Stimulated activated CD4-positive, alpha-beta T cell treated with anti-CD3 and anti-CD28 coated beads, Interleukin-15, amount 100 ng/mL, for 1 hour (primary cell): ENCODE results near the gene CELA3B.
"Not testable (repeated sequence)": the region's sequence is repeated elsewhere in the genome, so short reads cannot be mapped to it uniquely, and the experiment has no call there.

ENCODE experiments used
- DNase-seq, 2 donors: peaks; one replicate each; pipeline ENCODE4 v3.0.0-alpha.2; 2020; ENCODE audit warnings: low read depth in 1 of 2, low spot score in 1 of 2

CELA3B gene

DNA sequence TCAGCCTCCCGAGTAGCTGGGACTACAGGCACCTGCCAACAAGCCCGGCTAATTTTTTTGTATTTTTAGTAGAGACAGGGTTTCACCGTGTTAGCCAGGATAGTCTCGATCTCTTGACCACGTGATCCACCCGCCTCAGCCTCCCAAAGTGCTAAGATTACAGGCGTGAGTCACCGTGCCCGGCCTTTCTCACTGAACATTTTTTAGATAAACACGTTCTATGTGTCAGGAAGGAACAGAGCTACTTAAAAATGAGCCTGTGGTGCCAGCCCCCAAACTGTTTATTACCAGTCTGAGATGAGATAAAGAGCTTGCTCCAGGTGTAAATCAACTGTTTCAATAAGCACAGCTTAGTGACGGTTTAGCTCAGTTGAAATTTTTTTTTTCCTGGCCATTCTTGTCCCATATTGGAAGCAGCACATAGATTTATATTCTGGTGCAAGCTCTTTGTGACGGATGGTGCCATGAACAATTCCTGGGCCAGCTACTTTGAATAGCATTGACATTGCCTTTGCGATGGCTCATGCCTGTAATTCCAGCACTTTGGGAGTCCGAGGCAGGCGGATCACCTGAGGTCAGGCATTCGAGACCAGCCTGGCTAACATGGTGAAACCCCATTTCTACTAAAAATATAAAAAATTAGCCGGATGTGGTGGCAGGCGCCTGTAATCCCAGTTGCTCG lies 33.7 kb upstream of the CELA3B start:
- DNase-seq, result not testable (repeated sequence)

DNA sequence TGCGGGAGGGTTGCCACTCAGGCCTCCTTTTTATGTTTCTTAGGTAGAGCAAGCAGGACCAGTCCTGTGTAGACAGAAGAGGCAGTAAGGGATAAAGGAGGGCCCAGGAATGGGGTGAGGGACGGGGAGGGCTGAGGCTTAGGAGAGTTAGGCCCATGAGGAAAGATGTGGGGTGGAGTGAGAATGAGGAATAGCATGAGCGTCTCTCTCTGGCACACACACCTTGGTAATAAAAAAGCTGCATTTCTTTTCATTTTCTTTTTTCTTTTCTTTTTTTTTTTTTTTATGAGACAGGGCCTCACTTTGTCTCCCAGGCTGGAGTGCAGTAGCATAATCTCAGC lies 32.1 kb upstream of the CELA3B start:
- DNase-seq, result no peak

DNA sequence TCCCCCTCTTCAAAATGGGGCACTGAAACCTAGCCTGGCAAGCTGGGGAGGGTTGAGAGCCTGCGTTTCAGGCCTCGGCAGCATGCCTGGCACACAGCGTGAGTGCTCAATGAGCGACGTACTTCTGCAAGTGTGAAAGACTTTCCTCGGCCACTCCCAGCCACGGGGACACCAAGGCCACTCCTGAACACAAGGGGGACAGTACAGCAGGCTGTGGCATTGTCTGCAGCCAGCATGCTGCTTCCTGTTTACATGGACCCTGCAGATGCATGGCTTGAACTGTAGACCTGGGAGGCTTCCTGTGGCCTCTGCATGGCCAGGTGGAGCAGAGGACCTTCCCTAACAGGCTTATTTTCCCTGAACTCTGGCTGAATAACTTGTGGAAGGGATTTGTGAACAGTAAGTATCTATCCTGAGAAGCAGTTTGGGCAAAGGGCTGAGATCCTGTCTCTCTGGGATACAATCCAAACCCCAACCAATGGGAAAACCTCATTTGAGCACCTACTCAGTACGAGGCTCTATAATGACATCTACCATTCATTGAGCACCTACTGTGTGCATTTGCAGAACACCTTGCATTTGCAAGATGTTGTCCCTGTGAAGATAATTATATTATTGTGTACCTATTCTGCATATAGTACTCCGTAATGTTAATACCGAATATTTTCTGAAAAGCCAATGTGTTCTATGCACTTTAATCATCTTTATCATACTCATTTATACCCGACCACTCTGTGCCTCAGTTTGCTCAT lies 29.8 kb upstream of the CELA3B start:
- DNase-seq, result no peak

DNA sequence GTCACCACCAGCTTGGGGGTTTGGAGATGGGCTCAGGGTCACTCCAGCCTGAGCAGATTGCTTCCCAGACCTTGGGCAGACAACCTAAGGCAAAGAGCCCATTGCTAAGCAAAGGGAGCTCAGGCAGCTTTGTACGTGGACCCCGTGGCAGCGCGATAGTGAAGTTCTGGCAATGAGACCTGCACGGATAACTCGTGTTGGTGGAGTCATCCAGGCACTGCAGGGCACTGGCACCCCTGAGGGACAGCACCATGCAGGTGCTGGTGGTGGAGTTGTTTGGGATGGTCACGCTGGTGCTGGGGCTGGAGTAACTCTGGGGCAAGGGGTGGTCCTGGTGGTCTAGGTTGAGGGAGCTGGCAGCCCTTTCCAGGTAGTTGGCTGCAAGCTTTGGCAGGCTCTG lies 26.1 kb upstream of the CELA3B start:
- DNase-seq, result no peak

DNA sequence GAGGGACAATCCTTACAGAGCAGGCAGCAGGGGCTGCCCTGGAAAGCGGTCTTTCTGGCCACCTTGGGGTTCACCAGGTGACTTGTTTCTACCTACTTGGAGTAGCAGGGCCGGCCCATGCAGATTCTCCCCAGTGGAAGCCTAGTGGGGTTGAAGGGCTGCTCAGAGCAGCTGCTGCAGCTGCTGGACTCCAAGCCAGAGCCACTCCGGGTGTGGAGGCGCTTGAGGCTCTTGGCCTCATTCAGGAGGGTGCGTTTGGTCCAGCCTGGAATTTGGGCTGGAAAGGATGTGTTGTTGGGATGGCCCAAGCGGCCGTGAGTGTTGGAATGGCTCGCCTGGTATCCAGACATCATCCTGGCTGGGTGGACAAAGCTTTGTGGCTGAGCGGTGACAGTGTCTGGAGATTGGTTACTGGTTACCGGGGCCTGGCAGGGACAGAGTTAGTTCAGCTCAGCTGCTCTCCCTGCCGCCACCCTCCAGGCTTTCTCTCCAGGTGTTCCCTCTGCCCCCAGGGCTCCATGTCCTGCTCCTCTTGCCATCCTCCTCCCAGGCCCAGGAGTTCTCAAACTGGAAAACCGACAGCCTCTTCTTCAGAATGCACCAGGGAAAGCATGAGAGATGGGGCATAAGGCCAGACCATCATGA lies 25.5 kb upstream of the CELA3B start:
- DNase-seq, result no peak

DNA sequence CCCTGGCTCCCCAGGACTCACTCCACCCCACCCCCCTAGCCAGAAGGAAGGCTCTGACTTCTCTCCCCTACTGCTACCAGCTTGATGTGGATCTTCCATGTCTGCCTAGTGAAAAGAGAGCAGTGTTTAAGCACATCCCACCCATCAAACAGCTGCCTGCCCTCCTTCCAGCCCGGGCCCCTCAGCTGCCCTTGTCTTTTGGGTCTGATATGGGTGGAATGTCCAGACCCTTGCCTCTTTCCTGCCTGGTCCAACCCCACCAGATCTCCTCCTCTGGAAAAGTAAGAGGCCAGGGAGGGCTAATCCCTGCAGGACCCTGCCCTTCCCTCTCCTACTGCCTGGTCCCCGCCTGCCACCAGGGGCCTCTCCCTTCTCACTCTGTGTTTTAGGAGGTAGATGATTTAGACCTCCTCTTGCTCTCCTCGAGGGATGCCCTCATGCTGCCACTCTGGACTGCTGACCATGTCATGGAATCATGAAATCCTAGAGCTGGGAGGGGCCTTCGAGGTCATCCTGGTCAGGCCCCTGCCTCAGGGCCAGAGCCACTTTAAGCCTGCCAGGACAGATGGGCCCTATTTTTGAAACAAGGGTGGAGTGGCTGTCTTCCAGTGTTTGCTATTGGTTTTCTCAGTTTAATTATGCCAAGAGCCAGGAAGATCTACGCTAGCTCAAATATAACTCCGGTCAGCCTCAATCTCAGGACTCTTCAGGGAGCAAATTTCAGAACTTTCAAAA lies 23.9 kb upstream of the CELA3B start:
- DNase-seq, result no peak

DNA sequence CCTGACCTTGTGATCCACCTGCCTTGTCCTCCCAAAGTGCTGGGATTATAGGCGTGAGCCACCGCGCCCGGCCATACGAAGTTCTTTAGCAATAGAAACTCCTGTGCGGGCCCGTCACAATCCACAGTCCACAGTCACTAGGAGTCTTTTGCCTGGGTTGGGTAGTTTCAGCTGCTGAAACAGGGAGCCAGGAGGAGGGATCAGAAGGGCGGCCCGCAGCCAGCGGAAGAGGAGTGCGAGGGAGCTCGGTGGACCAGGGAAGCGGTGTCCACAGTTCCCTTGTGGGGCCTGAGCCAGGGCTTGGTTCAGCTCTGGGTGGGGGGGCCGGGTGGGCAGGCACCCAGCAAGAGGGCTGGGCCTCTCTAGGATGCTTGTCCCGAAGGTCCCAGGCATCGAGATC lies 21.8 kb upstream of the CELA3B start:
- no peak for DNase-seq

DNA sequence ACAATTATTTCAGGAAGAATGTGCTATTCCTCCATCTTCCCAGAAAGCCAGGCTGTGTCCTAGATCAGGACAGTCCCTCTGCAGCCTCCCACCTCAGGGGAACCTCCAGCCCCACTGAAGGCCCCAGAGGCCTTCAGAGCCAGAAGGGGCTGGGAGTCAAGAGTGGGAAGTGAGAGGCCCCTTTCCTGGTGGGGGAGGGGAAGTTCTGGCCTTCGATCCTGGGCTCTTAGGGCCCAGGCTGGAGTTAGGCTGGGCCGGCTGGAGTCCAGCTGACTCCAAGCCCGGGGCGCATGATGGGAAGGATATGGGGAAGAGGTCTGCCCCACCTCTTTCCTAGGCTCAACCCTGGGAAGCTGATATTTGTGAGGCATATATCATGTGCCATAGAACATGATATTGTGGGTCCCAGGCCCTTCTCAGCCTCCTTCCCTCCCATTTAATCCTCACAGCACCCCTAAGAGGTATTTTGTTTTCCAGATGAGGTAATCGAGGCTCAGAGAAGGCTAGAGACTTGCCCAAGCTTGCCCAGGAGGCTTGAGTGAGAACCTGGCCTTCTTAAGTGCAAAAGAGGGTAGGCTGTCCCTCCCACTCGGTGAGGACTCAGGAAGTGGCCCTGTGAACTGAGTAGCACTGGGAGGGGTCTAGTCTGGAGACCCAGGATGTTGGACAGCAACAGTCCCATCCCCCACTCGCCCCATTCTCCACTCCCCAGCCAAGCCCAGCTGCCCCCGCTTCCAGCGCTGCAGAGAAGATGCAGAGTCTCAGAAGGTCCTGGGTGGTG lies 21.1 kb upstream of the CELA3B start:
- no peak for DNase-seq

DNA sequence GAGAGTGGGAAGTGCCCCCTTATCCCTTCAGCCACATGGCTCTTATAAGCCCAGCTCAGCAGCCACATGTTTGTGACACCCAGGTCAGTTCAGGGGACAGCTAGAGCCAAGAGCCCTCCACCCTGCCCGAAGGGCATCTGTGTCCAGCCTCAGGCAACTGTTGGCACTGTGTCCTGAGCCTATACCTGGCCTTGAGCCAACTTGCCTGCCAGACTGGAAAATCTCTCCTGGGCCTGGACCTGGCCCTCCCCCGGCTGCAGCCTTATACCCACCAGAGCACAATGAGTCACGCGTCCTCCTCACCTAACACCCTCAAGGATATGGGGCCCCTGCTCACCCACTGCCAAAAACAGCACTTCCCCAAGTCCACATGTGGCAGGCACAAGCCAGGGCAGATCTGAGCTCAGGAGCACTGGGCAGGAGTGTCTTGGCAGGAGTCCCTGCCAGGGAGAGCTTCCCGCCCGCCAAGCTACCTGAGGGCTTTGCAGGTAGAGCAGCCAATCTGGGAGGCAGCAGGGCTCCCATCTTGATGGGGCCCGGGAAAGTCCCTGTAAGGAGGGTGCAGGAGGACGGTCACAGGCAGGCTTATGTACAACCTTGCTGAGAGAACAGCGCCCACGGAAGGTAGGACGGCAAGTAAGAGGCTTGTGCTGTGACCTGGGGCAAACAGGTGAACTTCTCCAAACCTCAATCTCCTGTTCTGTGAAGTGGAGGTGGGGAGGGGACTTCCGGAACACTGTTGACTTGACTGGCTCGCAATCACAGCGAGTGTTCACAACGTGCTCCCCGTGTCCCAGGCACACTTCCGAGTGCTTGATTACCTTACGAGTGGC lies 19.9 kb upstream of the CELA3B start:
- peak in 1 of 2 donors; percentile 27 for DNase-seq

DNA sequence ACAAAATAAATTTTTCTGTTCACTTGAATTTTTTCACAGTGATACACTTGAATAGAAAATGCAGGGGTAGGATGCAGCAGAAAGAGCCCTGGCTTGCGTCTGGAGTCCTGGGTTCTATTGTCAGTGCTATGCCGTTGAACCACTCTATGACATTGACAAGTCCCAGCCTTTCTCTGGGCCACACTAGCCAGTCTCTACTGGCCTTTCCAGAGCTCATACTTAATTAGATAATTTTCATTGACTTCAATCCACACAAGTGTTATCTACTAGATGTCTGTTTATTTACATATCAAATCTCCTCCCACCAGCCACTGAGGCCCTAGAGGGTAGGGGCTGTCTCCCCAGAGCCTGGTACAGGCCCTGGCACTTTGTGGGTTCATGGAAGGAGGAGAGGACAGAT lies 15.5 kb upstream of the CELA3B start:
- no peak for DNase-seq

DNA sequence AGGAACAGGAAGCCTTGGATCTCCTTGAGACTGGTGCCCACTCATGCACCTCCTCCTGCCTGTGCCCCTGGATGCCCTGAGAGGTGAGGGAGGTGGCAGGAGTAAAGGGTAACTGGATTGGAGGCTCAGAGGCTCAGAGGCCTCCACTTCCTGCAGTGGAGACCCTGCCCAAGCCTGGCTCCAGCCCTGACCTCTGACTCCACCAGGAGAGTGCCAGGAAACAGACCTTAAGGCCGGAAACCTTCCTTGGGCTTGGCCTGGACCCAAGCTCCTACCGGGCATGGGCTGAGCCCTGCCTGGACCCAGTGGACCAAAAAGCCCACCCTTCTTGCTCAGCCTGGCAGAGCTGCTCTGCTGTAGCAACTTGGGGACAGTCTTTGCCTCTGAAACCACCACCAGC lies 15.0 kb upstream of the CELA3B start:
- DNase-seq, result no peak

DNA sequence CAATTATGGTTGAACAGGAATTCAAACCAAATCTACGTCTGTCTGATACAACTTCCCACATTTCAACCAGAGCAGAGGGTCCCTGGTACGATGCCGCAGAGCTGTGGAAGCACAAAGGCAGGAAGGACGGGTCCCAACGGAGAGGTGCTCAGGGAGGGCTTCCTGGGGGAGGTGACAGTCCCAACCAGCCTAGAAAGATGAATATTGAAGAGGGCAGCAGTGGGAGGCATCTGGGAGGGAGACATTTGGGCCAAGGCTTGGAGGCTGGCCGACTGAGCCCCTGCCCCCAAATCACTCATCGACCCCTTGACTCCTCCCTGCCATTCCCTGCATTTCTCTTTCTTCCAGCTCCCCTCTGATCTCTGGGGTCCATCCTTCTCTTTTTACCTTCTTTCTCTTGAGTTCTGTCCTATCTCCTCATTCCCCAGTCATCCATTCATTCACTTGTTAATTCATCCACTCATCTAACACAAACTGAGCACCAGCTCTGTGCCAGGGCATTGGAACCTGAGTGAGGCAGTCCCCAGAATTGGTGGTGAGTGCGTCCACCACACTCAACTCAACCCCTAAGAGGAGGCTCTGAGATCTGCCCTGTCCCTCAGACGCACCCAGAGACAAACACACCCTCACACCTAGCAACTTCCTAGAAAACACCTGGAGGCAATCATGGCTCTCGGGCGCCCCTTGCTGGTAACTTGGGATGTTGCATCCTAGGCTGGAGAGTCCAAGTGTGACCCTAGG lies 13.2 kb upstream of the CELA3B start:
- peak; percentile 62 to 75 for DNase-seq

DNA sequence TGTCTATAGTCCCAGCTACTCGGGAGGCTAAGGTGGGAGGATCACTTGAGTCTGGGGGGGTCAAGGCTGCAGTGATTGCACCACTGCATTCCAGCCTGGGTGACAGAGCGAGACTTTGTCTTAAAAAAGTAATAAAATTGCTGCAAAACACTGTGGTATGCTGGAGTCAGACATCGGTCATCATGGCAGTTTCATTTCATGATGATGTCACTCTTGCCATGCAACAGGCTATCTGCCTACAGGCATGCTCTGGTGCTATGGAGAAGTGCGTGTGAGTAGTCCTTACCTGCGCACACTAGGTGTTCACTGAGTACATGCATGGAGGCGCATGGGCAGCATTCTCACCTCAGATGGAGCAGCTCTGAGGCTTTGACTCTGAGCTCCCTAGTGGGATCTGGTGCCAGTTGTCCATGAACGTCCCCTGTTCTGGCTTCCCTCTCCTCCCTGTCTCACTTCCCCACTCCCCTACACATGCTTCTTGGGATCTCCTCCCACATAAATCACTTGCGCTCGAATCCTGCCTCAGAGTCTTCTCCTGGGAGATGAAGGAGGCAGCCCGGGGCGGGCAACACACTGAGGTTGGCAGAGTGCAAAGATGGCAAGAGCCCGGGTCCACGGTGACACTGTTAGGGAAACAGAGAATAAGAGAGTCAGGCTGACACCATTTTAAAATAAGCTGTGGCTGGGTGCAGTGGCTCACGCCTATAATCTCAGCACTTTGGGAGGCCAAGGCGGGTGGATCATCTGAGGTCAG lies 10.4 kb upstream of the CELA3B start:
- no peak for DNase-seq

DNA sequence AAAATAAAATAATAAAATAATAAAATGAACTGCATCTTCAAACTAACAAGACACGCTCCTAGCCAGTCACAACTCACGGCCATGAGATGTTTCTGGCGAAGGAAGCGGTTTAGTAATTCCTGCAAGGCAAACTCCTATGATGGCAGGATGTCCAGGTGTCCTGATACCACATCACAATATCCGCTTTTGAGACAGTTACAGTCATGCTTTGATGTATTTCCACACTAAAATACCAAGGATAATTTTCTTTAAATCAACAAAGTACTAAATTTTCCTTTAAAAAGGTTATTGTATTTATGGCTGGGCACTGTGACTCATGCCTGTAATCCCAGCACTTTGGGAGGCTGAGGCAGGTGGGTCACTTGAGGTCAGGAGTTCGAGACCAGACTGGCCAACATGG lies 9.6 kb upstream of the CELA3B start:
- DNase-seq, result not testable (repeated sequence)

DNA sequence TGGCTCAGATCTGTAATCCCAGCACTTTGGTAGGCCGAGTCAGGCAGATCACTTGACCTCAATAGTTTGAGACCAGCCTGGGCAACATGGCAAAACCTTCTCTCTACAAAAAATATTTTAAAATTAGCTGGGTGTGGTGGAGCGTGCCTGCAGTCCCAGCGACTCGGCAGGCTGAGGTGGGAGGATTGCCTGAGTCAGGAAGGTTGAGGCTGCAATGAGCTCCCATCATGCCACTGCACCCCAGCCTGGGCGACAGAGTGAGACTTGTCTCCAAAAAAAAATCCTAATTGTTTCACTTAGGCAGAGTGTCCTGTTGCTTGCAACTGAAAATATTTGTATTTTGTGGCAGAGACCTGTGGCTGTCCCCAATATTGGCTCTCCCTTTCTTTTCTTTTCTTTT lies 7.8 kb upstream of the CELA3B start:
- not testable (repeated sequence) for DNase-seq

DNA sequence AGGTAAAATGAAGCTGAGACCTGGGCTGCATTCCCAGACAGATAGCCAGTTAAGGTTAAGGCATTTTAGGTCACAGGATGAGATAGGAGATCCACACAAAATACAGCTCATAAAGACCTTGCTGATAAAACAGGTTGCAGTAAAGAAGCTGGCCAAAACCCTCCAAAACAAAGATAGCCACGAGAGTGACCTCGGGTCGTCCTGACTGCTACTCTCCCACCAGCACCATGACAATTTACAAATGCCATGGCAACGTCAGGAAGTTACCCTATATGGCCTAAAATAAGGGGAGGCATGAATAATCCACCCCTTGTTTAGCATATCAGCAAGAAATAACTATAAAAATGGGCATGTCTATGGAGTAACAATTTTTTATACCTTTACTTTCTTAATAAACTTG lies 6.3 kb upstream of the CELA3B start:
- not testable (repeated sequence) for DNase-seq

DNA sequence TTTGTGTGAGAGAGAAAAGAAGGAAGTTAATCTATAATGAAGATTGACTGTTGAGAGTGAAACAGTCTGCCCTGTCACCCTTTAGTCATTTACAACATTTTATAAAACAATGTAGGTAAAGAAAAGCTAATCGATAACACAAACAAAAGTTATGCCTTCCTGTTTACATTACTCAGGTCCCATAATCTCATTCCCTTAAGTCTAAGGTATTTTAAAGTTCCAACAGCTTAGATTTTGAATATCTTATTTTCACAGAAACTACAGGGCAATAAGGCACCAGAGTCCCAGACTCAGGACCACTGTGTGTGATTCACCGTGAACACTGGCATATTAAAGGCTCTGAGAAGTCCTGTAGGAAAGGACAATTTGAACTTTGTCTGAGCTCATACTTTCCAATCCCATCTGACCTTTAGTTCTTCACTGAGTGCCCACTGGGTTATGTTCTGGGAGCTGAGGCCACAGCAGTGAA lies 3.8 kb upstream of the CELA3B start:
- not testable (repeated sequence) for DNase-seq

DNA sequence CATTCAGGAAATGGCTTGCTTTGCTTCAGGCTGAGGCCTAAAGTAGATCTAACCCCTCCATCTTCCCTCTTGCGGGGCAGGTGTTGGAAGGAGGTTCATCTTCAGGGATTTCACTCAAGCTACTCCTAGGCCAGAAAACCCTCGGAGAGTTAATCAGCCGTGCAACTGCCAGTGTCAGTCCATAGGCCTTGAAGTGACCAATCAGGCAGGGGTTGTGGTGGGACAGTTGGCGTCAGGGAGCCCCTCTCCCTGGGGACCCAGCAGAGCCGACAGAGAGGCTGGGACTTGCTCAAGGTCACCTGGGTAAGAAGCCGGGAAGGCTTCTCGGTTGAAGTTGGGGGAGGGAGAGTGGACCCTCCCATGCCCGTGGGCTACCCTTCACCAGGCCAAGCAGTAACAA lies 2.9 kb upstream of the CELA3B start:
- DNase-seq, result not testable (repeated sequence)

DNA sequence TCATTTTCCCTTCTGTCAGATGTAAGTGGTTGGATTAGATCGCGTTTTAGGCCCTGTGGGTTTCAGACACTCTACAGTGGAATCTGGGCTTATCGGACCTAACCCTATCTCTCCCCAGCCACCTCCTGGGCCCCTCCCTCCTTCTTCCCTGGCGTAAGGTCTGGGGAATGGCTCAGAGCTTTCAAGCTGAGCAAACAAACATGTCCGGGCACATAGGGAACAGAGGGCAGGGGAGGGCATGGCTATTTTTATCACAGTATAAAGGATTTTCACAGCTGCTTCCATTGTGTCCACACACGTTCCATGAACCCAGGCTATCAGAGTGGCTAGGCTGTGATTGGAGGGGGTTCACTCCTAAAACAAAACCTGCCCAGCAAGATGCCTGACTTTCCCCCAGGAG lies 2.1 kb upstream of the CELA3B start:
- DNase-seq, result not testable (repeated sequence)
